Testis (tissue), 2 donors: ENCODE measurements around the gene GCA.

Source experiments
- CTCF ChIP-seq, 3 experiments: fragments of 450-650 bp in 2 of 3; fragments of 200-600 bp in 1 of 3; sonication (generic) in 1 of 3; IDR thresholded peaks; one replicate each; pipeline ENCODE4 v1.5.1; 2016 to 2019; ENCODE audit warnings: antibody characterized with exemption in 3 of 3, mild to moderate bottlenecking in 2 of 3, moderate library complexity in 1 of 3
- POLR2A ChIP-seq: fragments of 450-650 bp; IDR thresholded peaks from one replicate; pipeline ENCODE4 v1.6.1; 2017; ENCODE audit warnings: antibody characterized with exemption, mild to moderate bottlenecking, moderate library complexity

GRCh38 chr2:162315938-162316337, 28.0 kb upstream of the GCA start:
- TF ChIP-seq CTCF (IDR thresholded peaks at IDR 0.05) (no peak), POLR2A (no peak)
